Endothelial cell of umbilical vein (primary cell): Measurements from ENCODE around the gene PPP1R13L.

ENCODE experiments used
- CTCF ChIP-seq, 2 donors: IDR thresholded peaks; 1 replicate in 1 of 2; 2 replicates in 1 of 2; pipeline ENCODE4 v1.5.1; 2011; ENCODE audit warnings: low read length in 2 of 2, mild to moderate bottlenecking in 2 of 2, moderate library complexity in 2 of 2, control low read depth in 1 of 2, inconsistent platforms in 1 of 2, low read depth in 1 of 2; ENCODE audit not compliant: insufficient read depth in 1 of 2; ENCODE audit errors: extremely low read depth in 1 of 2
- MAX ChIP-seq: IDR thresholded peaks from 2 replicates; pipeline ENCODE4 v1.6.1; 2011; ENCODE audit not compliant: insufficient read depth, insufficient read length
- POLR2AphosphoS5 ChIP-seq: IDR thresholded peaks from 2 replicates; pipeline ENCODE4 v1.6.1; 2012; ENCODE audit warnings: low read depth, mild to moderate bottlenecking, control low read depth, low read length, moderate library complexity; ENCODE audit not compliant: insufficient read depth

GRCh38 chr19:45403781-45404556 lies 900 bp downstream of the PPP1R13L start:
- TF ChIP-seq CTCF (IDR thresholded peaks at IDR 0.05; ENCODE audit: extremely low read depth in 1 of 2, insufficient read depth in 1 of 2, low read depth in 1 of 2, low read length in 2 of 2) (peak; percentile 66 to 72), MAX (no peak), POLR2AphosphoS5 (no peak)
